ENCODE data around the gene C9.

DNA sequence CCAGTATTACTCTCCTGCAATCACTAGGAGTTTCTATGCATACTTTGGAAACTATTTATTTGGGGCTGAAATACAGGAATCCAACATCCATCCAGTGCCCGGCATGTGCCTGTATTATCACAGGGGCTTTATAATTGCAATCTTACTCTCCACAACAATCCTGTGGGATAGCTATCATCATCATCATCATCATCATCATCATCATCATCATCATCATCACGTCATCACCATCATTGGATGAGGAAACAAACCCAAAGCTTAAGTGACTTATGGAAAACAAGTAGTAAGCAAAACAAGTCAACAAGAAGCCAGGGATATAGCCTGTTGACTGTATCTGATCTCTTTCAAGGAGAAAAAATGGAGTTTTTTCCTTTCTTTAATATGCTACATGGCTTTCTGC, 97.1 kb downstream of the C9 start:
- TF ChIP-seq, protein P1, sequence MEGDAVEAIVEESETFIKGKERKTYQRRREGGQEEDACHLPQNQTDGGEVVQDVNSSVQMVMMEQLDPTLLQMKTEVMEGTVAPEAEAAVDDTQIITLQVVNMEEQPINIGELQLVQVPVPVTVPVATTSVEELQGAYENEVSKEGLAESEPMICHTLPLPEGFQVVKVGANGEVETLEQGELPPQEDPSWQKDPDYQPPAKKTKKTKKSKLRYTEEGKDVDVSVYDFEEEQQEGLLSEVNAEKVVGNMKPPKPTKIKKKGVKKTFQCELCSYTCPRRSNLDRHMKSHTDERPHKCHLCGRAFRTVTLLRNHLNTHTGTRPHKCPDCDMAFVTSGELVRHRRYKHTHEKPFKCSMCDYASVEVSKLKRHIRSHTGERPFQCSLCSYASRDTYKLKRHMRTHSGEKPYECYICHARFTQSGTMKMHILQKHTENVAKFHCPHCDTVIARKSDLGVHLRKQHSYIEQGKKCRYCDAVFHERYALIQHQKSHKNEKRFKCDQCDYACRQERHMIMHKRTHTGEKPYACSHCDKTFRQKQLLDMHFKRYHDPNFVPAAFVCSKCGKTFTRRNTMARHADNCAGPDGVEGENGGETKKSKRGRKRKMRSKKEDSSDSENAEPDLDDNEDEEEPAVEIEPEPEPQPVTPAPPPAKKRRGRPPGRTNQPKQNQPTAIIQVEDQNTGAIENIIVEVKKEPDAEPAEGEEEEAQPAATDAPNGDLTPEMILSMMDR (IDR thresholded peaks at IDR 0.05) = no peak
- no peak for TF ChIP-seq POLR2A (IDR thresholded peaks at IDR 0.05)
- TF ChIP-seq POLR2AphosphoS5 (IDR thresholded peaks at IDR 0.05) = no peak
